ENCODE data around the gene RASSF4.
A peak's percentile ranks its signal among the peaks of the same experiment; 100 is the strongest.

The RASSF4 gene

GRCh38 chr10:44981172-44982113 lies 21.8 kb downstream of the RASSF4 start:
- Histone ChIP-seq H3K4me3 (ENCODE audit: severe bottlenecking) (no peak overlapping the region), H3K4me1 (ENCODE audit: insufficient read depth, poor library complexity, severe bottlenecking) (peaks cover 43% of the 10 kb centered on the region), H3K9me3 (ENCODE audit: severe bottlenecking) (no peaks in the 10 kb centered on the region), H3K36me3 (ENCODE audit: low read depth) (no peaks in the 10 kb centered on the region), H3K27me3 (ENCODE audit: insufficient read depth, poor library complexity, severe bottlenecking) (no peaks in the 10 kb centered on the region), H3K27ac (ENCODE audit: poor library complexity, severe bottlenecking) (peak overlapping the region; percentile 91)
- DNase-seq (ENCODE audit: low spot score) (no peak), ATAC-seq (ENCODE audit: low read depth) (peak; percentile 93)
- TF ChIP-seq, protein P1, sequence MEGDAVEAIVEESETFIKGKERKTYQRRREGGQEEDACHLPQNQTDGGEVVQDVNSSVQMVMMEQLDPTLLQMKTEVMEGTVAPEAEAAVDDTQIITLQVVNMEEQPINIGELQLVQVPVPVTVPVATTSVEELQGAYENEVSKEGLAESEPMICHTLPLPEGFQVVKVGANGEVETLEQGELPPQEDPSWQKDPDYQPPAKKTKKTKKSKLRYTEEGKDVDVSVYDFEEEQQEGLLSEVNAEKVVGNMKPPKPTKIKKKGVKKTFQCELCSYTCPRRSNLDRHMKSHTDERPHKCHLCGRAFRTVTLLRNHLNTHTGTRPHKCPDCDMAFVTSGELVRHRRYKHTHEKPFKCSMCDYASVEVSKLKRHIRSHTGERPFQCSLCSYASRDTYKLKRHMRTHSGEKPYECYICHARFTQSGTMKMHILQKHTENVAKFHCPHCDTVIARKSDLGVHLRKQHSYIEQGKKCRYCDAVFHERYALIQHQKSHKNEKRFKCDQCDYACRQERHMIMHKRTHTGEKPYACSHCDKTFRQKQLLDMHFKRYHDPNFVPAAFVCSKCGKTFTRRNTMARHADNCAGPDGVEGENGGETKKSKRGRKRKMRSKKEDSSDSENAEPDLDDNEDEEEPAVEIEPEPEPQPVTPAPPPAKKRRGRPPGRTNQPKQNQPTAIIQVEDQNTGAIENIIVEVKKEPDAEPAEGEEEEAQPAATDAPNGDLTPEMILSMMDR (IDR thresholded peaks at IDR 0.05; ENCODE audit: poor library complexity, severe bottlenecking), result no peak

- H3K36me3 ChIP-seq (ENCODE audit: low read depth), result no peaks in the 10 kb centered on the region
- no peaks in the 10 kb centered on the region for H3K9me3 ChIP-seq (ENCODE audit: severe bottlenecking)
- H3K27me3 ChIP-seq (ENCODE audit: insufficient read depth, poor library complexity, severe bottlenecking), result no peaks in the 10 kb centered on the region
- H3K27ac ChIP-seq (ENCODE audit: poor library complexity, severe bottlenecking), result peak overlapping the region; percentile 91
- no peak overlapping the region for H3K4me3 ChIP-seq (ENCODE audit: severe bottlenecking)
- DNase-seq (ENCODE audit: low spot score) (no peak), ATAC-seq (ENCODE audit: low read depth) (no peak)
- H3K4me1 ChIP-seq (ENCODE audit: insufficient read depth, poor library complexity, severe bottlenecking), result peaks cover 43% of the 10 kb centered on the region
- TF ChIP-seq, protein P1 (IDR thresholded peaks at IDR 0.05; ENCODE audit: poor library complexity, severe bottlenecking), result no peak
Measured at GRCh38 chr10:44982114-44982460, 22.5 kb downstream of the RASSF4 start.

DNA sequence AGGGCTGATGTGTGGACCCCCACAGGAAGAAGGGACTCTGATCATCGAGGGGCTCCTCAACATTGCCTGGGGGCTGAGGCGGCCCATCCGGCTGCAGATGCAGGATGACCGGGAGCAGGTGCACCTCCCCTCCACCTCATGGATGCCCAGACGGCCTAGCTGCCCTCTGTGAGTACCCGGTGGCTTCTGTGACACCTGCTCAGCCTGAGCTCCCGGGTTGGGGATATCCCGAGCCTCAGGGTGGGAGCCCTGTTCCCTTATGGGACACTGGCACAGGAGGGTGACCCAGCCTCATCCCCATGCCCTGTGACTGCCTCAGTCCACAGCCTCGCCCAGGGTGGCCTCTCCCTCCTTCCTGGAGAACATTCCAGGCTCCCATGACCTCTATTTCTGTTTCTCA lies 22.9 kb downstream of the RASSF4 start:
- no peaks in the 10 kb centered on the region for H3K27me3 ChIP-seq (ENCODE audit: insufficient read depth, poor library complexity, severe bottlenecking)
- H3K9me3 ChIP-seq (ENCODE audit: severe bottlenecking), result no peaks in the 10 kb centered on the region
- ATAC-seq (ENCODE audit: low read depth), result no peak
- H3K4me1 ChIP-seq (ENCODE audit: insufficient read depth, poor library complexity, severe bottlenecking), result peaks cover 43% of the 10 kb centered on the region
- DNase-seq (ENCODE audit: low spot score), result no peak
- H3K27ac ChIP-seq (ENCODE audit: poor library complexity, severe bottlenecking), result peak overlapping the region; percentile 91
- TF ChIP-seq, protein P1 (IDR thresholded peaks at IDR 0.05; ENCODE audit: poor library complexity, severe bottlenecking), result no peak
- no peak overlapping the region for H3K4me3 ChIP-seq (ENCODE audit: severe bottlenecking)
- H3K36me3 ChIP-seq (ENCODE audit: low read depth), result no peaks in the 10 kb centered on the region

DNA sequence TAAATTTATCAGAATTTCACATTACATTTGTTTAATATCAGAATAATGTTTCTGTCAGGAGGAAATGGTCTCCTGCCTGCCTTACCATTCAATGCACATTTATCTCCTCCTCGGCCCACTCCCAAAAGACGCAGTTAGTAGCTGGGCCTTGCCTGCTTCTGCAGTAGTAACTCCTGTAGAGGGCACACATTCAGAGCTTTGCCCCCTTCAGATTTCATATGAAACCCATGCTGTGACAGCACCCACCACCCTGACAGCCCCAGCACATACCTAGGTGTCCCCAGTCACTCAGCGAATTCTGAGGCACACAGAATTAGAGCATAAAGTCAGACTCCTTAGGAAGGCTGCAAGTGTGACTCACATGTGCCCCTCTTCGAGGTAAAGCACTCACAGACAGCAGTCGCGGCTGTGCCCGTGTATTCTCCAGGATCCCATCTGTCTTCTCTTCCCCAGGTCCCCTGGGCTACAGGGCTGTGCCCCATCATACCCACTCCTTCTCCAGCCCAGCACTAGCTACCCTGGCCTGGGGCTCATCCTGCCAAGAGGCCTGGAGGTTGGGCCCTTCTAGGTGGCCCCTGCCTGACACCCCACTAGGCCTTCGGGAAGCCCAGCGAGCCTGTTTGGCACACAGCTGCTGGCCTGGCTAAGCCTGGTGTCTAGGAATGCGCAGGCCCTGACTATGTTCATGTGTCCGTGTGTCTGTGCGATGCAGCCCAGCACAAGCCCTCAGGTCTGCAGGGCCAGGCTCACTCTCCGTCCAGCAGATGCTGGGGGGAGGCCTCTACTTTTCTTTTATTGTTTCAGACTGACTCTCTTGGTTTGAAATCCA lies 23.7 kb downstream of the RASSF4 start:
- no peak for ATAC-seq (ENCODE audit: low read depth)
- Histone ChIP-seq H3K27ac (ENCODE audit: poor library complexity, severe bottlenecking) (no peak overlapping the region), H3K4me1 (ENCODE audit: insufficient read depth, poor library complexity, severe bottlenecking) (peaks cover 41% of the 10 kb centered on the region), H3K36me3 (ENCODE audit: low read depth) (no peaks in the 10 kb centered on the region), H3K4me3 (ENCODE audit: severe bottlenecking) (no peak overlapping the region), H3K9me3 (ENCODE audit: severe bottlenecking) (no peaks in the 10 kb centered on the region), H3K27me3 (ENCODE audit: insufficient read depth, poor library complexity, severe bottlenecking) (no peaks in the 10 kb centered on the region)
- TF ChIP-seq, protein P1 (IDR thresholded peaks at IDR 0.05; ENCODE audit: poor library complexity, severe bottlenecking), result no peak
- DNase-seq (ENCODE audit: low spot score), result no peak

Measured in RWPE2 (cell line).